Lower lobe of right lung (tissue), 2 donors: ENCODE results near the gene OGDH. TPM values are rescaled to one million over a fixed set of nuclear protein-coding genes. Genes with fewer than 3 reads are reported as not detected.

Experiments
- ATAC-seq, 2 donors: fragments of 200-7000 bp; cut with Tn5 transposase; one replicate each; pipeline ENCODE4 v1.9.1; 2020 to 2022; ENCODE audit warnings: mild to moderate bottlenecking in 2 of 2, moderate library complexity in 2 of 2
- DNase-seq: peaks from one replicate; pipeline ENCODE4 v3.0.0-alpha.2; 2020
- H3K27ac ChIP-seq: fragments of 200-600 bp; one replicate; pipeline ENCODE4 v1.8.0; 2022
- H3K27me3 ChIP-seq: fragments of 200-600 bp; one replicate; pipeline ENCODE4 v1.8.0; 2022; ENCODE audit warnings: low read depth
- H3K36me3 ChIP-seq: fragments of 200-600 bp; one replicate; pipeline ENCODE4 v1.8.0; 2022; ENCODE audit warnings: mild to moderate bottlenecking
- H3K4me1 ChIP-seq: fragments of 200-600 bp; one replicate; pipeline ENCODE4 v1.8.0; 2022
- H3K4me3 ChIP-seq: fragments of 200-600 bp; one replicate; pipeline ENCODE4 v1.8.0; 2022; ENCODE audit warnings: mild to moderate bottlenecking
- H3K9me3 ChIP-seq: fragments of 200-600 bp; one replicate; pipeline ENCODE4 v1.8.0; 2022
- CTCF ChIP-seq: fragments of 200-600 bp; IDR thresholded peaks from one replicate; pipeline ENCODE4 v1.8.0; 2022; ENCODE audit warnings: antibody characterized with exemption, mild to moderate bottlenecking
- intact Hi-C: fragments of 100-400 bp; cut with DNase I; formaldehyde crosslinking; loops from one replicate; pipeline ENCODE4 v1.11.0; 2022
- total RNA-seq: library from RNA; stranded (reverse); fragmentation: NEBNext Ultra II Directional; extraction: Animal tissue kit (Norgen Biotek cat#: 25700); gene quantifications from one replicate; pipeline ENCODE4 v1.2.1, GENCODE V29; 2021
- donor health status: DM: no; HTN: yes; CAD: no; lungs with severe emphysema.

OGDH gene
- total RNA-seq, 1 donor from 2014 or later, result 132 TPM

- no peak for TF ChIP-seq CTCF
- peak within 1 kb of the TSS; percentile 96 for H3K27ac ChIP-seq
- DNase-seq (peak; percentile 96), ATAC-seq (peak; percentile 99)
- intact Hi-C loops, result no loop called here
- H3K36me3 ChIP-seq, result no peaks in the 10 kb centered on the region
- H3K4me1 ChIP-seq, result peaks cover 34% of the 10 kb centered on the region
- H3K9me3 ChIP-seq, result no peaks in the 10 kb centered on the region
- H3K27me3 ChIP-seq, result no peaks in the 10 kb centered on the region
- H3K4me3 ChIP-seq, result peak within 1 kb of the TSS; percentile 94
Measured at GRCh38 chr7:44748045-44748947, 141.9 kb downstream of the OGDH start, which contains the start of gene ZMIZ2. Gene ZMIZ2 (plus strand): TSS chr7:44748847. CDS start chr7:44756250, 7,403 bp downstream.

GRCh38 chr7:44748948-44749731 lies 142.7 kb downstream of the OGDH start:
- peaks cover 40% of the 10 kb centered on the region for H3K4me1 ChIP-seq

GRCh38 chr7:44749992-44750391 lies 143.6 kb downstream of the OGDH start:
- Histone ChIP-seq H3K9me3 (no peaks in the 10 kb centered on the region), H3K4me3 (peak overlapping the region; percentile 94), H3K27ac (no peak overlapping the region), H3K27me3 (no peaks in the 10 kb centered on the region), H3K4me1 (peaks cover 48% of the 10 kb centered on the region), H3K36me3 (no peaks in the 10 kb centered on the region)
- intact Hi-C loops, result no loop called here
- no peak for TF ChIP-seq CTCF
- DNase-seq (no peak), ATAC-seq (no peak)

More at GRCh38 chr7:44748948-44749731, 142.7 kb downstream of the OGDH start:
- ATAC-seq (peak; percentile 3 to 6), DNase-seq (no peak)
- no peak for TF ChIP-seq CTCF
- intact Hi-C loops, result no loop called here
- no peaks in the 10 kb centered on the region for H3K9me3 ChIP-seq
- no peaks in the 10 kb centered on the region for H3K36me3 ChIP-seq
- peak overlapping the region; percentile 94 for H3K4me3 ChIP-seq
- H3K27ac ChIP-seq, result peak overlapping the region; percentile 96
- H3K27me3 ChIP-seq, result no peaks in the 10 kb centered on the region

- DNase-seq (no peak), ATAC-seq (no peak)
- intact Hi-C loops, result no loop called here
- Histone ChIP-seq H3K9me3 (no peaks in the 10 kb centered on the region), H3K4me3 (peak overlapping the region; percentile 94), H3K36me3 (no peaks in the 10 kb centered on the region), H3K4me1 (peaks cover 53% of the 10 kb centered on the region), H3K27me3 (no peaks in the 10 kb centered on the region), H3K27ac (no peak overlapping the region)
- no peak for TF ChIP-seq CTCF
Measured at GRCh38 chr7:44750424-44750823, 144.0 kb downstream of the OGDH start.

- intact Hi-C loops, result no loop called here
- Histone ChIP-seq H3K27ac (no peak overlapping the region), H3K4me1 (peaks cover 59% of the 10 kb centered on the region), H3K4me3 (peak overlapping the region; percentile 94), H3K27me3 (no peaks in the 10 kb centered on the region), H3K9me3 (no peaks in the 10 kb centered on the region), H3K36me3 (no peaks in the 10 kb centered on the region)
- no peak for DNase-seq
- no peak for ATAC-seq
- TF ChIP-seq CTCF, result no peak
Measured at GRCh38 chr7:44750921-44751571, 144.6 kb downstream of the OGDH start.
